Measurements from ENCODE around the gene GABRP.
"Not testable (repeated sequence)": the region's sequence is repeated elsewhere in the genome, so short reads cannot be mapped to it uniquely, and the experiment has no call there.

Gene GABRP

DNA sequence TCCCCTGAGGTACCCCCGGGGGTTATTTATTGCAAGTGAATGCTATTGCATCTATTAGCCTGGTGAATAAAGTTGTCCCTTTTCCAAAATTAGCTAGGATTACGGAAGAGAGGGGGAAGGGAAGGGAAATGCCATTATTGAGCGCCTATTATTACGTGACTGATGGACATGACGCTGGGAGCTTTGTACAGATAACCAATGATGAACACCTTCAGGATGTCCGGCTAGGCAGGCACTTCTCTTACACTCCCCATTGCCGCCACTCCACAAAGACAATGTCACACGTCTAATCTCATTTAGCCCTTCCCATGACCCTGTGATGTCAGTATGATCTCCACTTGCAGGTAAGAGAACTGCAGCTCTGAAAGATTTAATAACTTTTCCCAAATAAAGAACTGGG lies 9.4 kb downstream of the GABRP start:
- DNase-seq (ENCODE audit: low read depth in 1 of 2, low spot score in 1 of 2) = no peak

GRCh38 chr5:170795154-170795553 lies 11.6 kb downstream of the GABRP start:
- DNase-seq (ENCODE audit: low read depth in 1 of 2, low spot score in 1 of 2) = no peak

GRCh38 chr5:170805666-170806065 lies 22.1 kb downstream of the GABRP start:
- no peak for DNase-seq (ENCODE audit: low read depth in 1 of 2, low spot score in 1 of 2)

DNA sequence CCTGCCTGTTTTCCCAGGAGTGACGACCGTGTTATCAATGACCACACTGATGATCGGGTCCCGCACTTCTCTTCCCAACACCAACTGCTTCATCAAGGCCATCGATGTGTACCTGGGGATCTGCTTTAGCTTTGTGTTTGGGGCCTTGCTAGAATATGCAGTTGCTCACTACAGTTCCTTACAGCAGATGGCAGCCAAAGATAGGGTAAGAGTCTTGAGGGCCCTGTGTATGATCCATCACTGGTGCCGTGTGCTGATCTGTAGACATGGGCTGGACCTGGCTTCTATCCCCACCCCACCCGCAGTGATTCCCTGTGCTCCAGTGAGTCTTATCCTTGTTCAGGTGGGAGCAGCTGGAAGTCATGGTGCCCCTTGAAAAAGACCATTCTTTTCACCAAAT lies 26.0 kb downstream of the GABRP start:
- DNase-seq (ENCODE audit: low read depth in 1 of 2, low spot score in 1 of 2) = no peak

- no peak for DNase-seq (ENCODE audit: low read depth in 1 of 2, low spot score in 1 of 2)
Observed at GRCh38 chr5:170811719-170812118, 28.2 kb downstream of the GABRP start.

DNA sequence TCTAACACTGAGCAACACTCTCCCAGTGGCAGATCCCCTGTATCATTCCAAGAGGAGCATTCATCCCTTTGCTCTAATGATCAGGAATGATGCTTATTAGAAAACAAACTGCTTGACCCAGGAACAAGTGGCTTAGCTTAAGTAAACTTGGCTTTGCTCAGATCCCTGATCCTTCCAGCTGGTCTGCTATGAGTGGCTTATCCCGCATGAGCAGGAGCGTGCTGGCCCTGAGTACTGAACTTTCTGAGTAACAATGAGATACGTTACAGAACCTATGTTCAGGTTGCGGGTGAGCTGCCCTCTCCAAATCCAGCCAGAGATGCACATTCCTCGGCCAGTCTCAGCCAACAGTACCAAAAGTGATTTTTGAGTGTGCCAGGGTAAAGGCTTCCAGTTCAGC lies 29.7 kb downstream of the GABRP start:
- no peak for DNase-seq (ENCODE audit: low read depth in 1 of 2, low spot score in 1 of 2)

GRCh38 chr5:170817195-170817594 lies 33.7 kb downstream of the GABRP start:
- no peak for DNase-seq (ENCODE audit: low read depth in 1 of 2, low spot score in 1 of 2)

DNA sequence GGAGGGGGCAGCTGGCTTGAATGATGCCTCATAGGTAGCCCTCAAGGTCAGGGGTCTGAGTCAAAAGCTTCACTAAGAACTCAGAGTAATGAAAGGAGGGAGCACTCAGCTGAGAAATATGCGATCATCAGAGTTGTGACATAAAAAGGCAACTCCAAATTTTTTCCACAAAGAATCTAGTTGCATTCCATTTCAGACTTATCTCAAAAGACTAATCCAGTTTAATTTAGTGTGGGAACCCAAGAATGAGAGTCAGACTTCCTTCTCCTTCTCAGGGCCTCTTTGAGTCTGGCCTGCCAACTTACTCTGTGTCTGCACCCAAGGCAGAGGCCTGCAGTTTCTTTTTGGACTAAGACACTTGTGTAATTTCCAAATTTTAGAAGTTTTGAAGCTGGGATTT lies 34.7 kb downstream of the GABRP start:
- DNase-seq (ENCODE audit: low read depth in 1 of 2, low spot score in 1 of 2) = no peak

DNA sequence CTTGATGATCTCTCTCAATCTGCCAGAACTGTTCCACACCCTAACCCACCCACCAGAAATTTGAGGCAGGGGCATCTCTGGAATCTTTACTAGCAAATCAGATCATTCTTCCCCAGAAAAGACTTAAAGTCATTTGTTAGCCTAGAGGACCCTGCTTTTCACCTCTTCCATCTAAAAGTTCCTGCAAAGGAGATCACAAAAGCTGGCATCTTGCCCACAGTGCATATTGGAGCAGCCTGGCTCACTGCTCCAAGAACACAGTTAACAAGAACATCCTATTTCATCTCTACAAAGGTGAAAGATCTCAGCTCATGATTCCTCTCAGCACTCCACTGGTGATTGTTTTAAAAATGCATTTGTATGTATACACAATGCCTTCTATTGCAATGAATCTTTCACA lies 36.3 kb downstream of the GABRP start:
- DNase-seq (ENCODE audit: low read depth in 1 of 2, low spot score in 1 of 2) = no peak

GRCh38 chr5:170821257-170821800 lies 37.8 kb downstream of the GABRP start:
- no peak for DNase-seq (ENCODE audit: low read depth in 1 of 2, low spot score in 1 of 2)

- no peak for DNase-seq (ENCODE audit: low read depth in 1 of 2, low spot score in 1 of 2)
Observed at GRCh38 chr5:170826117-170826516, 42.6 kb downstream of the GABRP start.

GRCh38 chr5:170832241-170832640 lies 48.7 kb downstream of the GABRP start:
- no peak for DNase-seq (ENCODE audit: low read depth in 1 of 2, low spot score in 1 of 2)

GRCh38 chr5:170833981-170834380 lies 50.5 kb downstream of the GABRP start:
- not testable (repeated sequence) for DNase-seq (ENCODE audit: low read depth in 1 of 2, low spot score in 1 of 2)

- no peak for DNase-seq (ENCODE audit: low read depth in 1 of 2, low spot score in 1 of 2)
Observed at GRCh38 chr5:170836226-170836625, 52.7 kb downstream of the GABRP start.

DNA sequence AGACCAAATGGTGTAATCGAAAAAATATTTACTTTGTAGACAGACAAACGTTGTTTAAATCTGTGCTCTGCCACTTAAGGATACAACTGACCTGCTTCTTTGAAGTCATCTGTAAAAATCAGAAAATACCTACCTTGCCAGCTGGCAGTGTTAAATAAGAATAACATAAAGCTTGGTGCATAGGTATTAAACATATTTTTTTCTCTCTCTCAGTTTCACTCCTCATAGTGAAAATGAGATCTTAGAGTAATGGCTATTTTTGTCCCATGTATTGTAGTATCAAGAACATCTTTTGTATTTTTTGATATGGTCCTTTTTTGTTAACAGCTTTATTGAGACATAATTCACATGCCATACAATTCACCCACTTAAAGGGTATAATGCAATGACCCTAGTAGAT lies 60.3 kb downstream of the GABRP start:
- DNase-seq (ENCODE audit: low read depth in 1 of 2, low spot score in 1 of 2) = no peak

DNA sequence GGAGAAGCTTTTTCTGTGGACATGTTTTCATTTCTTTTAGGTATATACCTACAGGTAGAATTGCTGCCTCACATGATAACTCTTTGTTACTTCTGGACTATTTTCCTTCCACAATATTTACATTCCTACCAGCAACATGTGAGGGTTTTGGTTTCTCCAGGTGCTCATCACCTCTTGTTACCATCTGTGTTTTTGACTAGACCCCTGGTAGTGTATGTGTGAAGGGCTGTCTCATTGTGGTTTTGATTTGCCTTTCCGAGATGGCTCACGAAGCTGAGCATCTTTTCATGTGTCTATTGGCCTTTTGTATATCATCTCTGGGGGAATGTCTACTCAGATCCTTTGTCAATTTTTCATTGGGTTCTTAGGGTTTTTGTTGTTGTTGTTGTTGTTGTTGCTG lies 61.1 kb downstream of the GABRP start:
- no peak for DNase-seq (ENCODE audit: low read depth in 1 of 2, low spot score in 1 of 2)

DNA sequence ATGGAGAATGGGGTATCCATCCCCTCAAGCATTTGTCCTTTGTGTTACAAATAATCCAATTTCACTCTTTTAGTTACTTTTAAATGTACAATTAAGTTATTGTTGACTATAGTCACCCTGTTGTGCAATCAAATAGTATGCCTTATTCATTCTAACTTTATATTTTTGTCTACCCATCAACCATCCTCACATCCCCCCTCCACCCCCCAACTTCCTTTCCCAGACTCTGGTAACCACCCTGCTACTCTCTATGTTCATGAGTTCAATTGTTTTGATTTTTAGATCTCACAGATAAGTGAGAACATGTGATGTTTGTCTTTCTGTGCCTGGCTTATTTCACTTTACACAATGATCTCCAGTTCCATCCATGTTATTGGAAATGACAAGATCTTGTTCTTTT lies 62.9 kb downstream of the GABRP start:
- no peak for DNase-seq (ENCODE audit: low read depth in 1 of 2, low spot score in 1 of 2)

DNA sequence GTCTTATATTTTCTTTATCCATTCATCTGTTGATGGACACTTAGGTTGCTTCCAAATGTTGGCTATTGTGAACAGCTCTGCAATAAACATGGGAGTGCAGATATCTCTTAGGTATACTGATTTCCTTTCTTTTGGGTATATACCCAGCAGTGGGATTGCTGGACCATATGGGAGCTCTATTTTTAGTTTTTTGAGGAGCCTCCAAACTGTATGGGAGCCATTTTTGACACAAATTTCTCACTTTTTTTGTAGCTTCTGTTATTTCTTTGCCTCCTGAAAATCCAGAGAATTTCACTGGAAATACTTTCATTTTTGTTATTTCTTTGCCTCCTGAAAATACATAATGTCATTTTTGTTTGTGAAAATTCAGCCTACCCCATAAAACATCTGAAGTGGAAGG lies 63.3 kb downstream of the GABRP start:
- no peak for DNase-seq (ENCODE audit: low read depth in 1 of 2, low spot score in 1 of 2)

DNA sequence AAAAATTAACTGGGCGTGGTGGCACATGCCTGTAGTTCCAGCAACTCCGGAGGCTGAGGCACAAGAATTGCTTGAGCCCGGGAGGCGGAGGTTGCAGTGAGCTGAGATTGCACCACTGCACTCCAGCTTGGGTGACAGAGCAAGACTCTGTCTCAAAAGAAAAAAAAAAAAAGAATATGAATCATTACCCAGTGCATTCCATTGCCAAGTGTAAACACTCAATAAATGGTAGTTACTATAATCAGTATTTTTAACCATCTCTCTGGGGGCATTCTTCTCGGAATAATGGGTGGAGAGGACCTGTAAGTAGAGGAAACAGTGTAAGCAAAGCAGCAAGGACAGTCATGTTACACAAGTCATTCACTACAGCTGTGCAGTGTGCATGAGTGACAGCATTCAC lies 64.5 kb downstream of the GABRP start:
- DNase-seq (ENCODE audit: low read depth in 1 of 2, low spot score in 1 of 2) = no peak

DNA sequence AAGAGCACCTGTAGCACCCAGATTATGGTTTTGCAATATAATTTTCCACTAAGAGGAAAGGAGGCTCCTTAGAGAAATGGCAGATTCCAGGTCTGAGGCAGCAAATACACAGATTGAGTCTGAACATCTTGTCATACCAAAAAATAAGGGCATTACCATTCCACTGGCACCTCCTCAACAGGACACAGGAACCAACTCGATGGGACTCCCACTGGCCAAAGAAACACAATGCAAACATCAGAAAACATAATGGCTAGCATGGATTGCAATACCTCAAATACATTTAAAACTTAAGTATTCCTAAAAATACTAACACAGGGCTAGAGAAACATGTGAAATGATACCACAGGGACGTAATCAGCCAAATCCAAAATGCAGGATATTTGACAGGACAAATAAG lies 65.8 kb downstream of the GABRP start:
- DNase-seq (ENCODE audit: low read depth in 1 of 2, low spot score in 1 of 2) = no peak

DNA sequence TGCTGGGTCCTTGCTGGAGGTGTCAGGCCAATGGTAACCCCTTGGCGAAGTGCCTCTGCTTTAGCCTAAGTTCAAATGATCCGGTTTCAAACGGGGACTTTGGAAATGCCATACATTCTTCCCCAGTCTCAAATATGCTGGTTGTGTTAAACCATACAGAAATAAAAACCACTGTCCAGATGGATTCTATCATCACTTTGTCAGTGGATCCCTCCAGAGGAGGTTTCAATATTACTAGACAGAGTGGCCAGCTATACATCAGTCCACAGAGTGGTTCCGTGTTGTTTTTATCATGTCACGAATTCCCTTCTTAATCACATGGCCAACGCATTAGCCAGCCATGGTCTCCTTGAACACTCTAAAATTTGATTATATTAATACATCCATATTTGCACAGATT lies 71.0 kb downstream of the GABRP start:
- DNase-seq (ENCODE audit: low read depth in 1 of 2, low spot score in 1 of 2) = no peak

- DNase-seq (ENCODE audit: low read depth in 1 of 2, low spot score in 1 of 2) = no peak
Observed at GRCh38 chr5:170857066-170857465, 73.5 kb downstream of the GABRP start.

GRCh38 chr5:170860415-170860814 lies 76.9 kb downstream of the GABRP start:
- DNase-seq (ENCODE audit: low read depth in 1 of 2, low spot score in 1 of 2) = no peak
